Skin epidermis (tissue), 12 donors: ENCODE data around the gene PSMC2.

Source experiments
- H3K27ac ChIP-seq, 21 experiments: fragments of 200-600 bp; sonication (generic) in 11 of 21; one replicate each; pipeline ENCODE4 v1.5.0; 2020; ENCODE audit warnings: mild to moderate bottlenecking in 3 of 21, inconsistent platforms in 2 of 21, moderate library complexity in 2 of 21
- H3K4me3 ChIP-seq, 7 experiments: fragments of 200-600 bp; sonication (generic) in 2 of 7; one replicate each; pipeline ENCODE4 v1.5.0; 2020; ENCODE audit warnings: inconsistent platforms in 2 of 7, mild to moderate bottlenecking in 2 of 7, moderate library complexity in 1 of 7

Gene PSMC2

DNA sequence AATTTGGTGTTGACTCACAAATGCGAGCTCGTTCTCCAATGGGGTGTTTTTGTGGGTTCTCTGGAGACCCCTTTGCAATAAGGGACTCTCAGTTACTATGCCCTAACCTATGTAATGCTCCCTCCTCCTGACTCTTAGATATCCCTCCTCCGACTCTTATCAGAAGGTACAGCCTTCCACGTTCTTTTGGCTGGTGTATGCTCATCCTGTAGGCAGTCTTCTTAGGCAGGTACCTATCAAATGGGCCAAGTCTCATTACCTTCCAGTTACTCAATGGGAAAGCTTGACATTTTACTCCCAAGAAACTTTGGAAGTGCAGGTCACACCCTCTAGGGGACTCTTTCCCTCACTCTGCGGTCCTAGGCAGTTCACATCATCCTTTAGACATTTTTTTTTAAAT is 66.0 kb downstream of the PSMC2 start:
- no peak overlapping the region for H3K4me3 ChIP-seq
- no peak overlapping the region for H3K27ac ChIP-seq

DNA sequence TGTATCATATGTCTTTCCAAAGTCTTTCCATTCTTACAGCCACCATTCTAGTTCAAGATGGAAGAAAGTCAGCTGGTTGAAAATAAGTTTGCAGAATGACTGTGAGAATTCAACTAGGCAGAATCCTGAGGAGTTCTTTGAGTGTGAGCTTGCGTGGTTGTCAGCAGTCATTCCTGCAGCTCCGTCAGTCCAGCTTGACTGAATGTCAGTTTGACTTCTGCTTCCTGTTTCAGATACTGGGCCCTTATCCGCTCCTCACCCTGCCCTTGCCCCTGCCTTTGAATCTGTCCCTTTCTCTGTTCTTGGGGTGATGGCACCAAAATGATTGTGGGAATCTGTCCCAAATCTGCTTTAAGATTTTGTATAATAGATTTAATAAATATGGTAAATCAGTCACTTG is 70.8 kb downstream of the PSMC2 start:
- Histone ChIP-seq H3K27ac (no peak overlapping the region), H3K4me3 (no peak overlapping the region)
